HUES64 (cell line): ENCODE measurements around the gene ALKBH5.

ENCODE experiments used
- H3K27ac ChIP-seq: 2 replicates; pipeline ENCODE4 v1.7.0; 2013; ENCODE audit warnings: low read depth, low read length, inconsistent platforms
- H3K27me3 ChIP-seq: 2 replicates; pipeline ENCODE4 v1.6.1; 2013; ENCODE audit warnings: mild to moderate bottlenecking, low read length; ENCODE audit not compliant: insufficient read depth
- H3K36me3 ChIP-seq: 2 replicates; pipeline ENCODE4 v1.6.1; 2013; ENCODE audit warnings: mild to moderate bottlenecking, low read length; ENCODE audit not compliant: insufficient read depth
- H3K4me1 ChIP-seq: 2 replicates; pipeline ENCODE4 v1.6.1; 2013; ENCODE audit warnings: mild to moderate bottlenecking, low read length, moderate library complexity; ENCODE audit not compliant: insufficient read depth
- H3K4me3 ChIP-seq: 2 replicates; pipeline ENCODE4 v1.5.1; 2013; ENCODE audit warnings: mild to moderate bottlenecking, low read length, moderate library complexity
- H3K9ac ChIP-seq: 2 replicates; pipeline ENCODE4 v1.6.1; 2013; ENCODE audit warnings: mild to moderate bottlenecking, low read depth, low read length
- H3K9me3 ChIP-seq: 2 replicates; pipeline ENCODE4 v1.6.1; 2013; ENCODE audit warnings: low read depth, low read length; ENCODE audit not compliant: insufficient read depth
- WGBS: fragments of 150-250, 120-280 bp; methylation state at CpG from one replicate; pipeline ENCODE4 v1.1.7; 2013; ENCODE audit warnings: missing lambda C conversion rate; 5-methylcytosine and 5-hydroxymethylcytosine counted together

The ALKBH5 gene

DNA sequence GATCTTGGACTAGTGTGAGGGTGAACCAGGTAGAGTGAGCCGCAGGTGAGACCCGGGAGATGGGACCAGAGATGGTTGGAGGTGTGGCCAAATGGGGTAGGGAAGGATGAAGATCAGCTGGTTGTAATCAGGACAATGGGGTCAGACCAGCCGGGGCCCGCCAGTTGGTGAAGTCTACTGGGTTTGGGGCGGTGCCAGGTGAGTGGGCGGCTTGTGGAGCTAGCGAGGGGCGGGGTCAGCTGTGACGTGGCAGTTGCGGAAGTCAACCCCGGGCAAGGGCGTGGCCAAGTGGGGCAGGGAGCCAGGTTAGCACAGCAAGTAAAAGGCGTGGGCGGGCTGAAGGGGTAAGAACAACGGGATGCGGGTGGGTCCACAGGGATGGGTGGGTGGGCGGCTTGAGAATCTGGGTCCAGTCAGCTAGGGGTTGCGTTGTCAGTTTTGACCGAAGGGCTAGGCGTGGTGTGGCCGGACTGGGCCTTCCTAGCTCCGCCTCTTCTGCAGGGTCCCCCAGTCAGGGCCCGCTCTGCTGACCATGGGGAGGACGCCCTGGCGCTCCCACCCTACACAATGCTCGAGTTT lies 25.5 kb upstream of the ALKBH5 start:
- Histone ChIP-seq H3K27me3 (no peaks in the 10 kb centered on the region), H3K27ac (no peak overlapping the region), H3K9me3 (no peaks in the 10 kb centered on the region), H3K4me3 (peak overlapping the region; percentile 60), H3K4me1 (peaks cover 5% of the 10 kb centered on the region; the same call in 1 of the 2 replicates), H3K36me3 (no peaks in the 10 kb centered on the region), H3K9ac (no peak overlapping the region)
- WGBS = 38% methylated on average over 26 of the region's 26 CpGs

DNA sequence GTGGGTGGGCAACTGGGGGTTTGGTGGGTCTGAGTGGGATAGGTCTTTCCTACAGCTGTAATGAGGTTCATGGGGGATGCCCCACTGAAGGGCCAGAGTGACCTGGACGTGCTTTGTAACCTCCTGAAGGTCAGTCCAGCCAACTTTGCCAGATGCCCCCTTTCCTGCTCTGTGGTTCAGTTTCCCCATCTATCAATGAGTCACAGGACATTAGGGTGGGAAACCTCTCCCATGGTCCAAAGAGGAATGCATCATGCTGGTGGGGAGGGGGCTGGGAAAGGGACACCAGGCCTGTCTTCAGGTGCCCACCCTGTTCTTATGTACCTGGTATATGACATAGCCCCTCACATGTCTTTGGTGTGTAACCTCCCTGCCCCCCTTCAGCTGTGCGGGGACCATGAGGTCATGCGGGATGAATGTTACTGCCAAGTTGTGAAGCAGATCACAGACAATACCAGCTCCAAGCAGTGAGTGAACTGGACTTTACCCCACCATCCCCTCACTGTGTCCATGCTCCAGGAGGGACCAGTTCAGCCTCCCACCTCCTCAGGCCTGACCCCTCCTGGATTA lies 24.0 kb upstream of the ALKBH5 start:
- WGBS = 89% methylated on average over 3 of the region's 3 CpGs
- Histone ChIP-seq H3K4me3 (no peak overlapping the region), H3K4me1 (no peaks in the 10 kb centered on the region), H3K27me3 (no peaks in the 10 kb centered on the region), H3K9ac (no peak overlapping the region), H3K9me3 (no peaks in the 10 kb centered on the region), H3K27ac (no peak overlapping the region), H3K36me3 (no peaks in the 10 kb centered on the region)

DNA sequence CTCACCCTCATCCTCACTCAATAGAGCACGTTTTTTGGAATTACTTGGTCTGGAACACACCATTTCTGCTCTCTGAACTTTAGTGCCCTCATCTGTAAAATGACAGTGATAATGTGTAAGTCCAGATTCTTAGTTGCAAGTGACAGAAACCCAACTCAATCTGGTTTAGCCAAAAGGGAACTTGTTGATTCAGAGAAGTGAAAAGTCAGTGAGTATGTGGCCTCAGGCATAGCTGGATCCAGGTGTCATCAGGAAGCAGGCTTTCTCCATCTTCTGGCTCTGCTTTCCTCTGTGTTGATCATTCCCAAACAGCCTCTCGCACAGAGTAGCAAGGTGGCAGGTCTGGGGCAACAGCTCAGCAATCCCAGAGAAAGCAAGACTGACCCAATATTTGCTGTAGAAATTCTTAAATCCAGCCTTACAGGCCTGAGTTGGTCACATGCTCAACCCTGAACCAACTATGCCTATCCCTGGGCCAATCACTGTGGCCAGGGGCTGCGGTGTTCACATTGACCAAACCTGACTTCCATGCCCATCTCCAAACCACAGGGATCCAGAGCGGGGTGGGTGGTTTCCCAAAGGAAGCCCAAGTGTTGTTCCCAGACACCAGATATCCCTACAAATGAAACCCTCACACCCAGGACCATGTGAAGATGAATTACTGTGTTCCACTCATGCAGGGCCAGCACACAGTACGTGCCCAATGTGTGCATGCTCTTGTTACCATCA lies 23.3 kb upstream of the ALKBH5 start:
- H3K27ac ChIP-seq = no peak overlapping the region
- no peak overlapping the region for H3K4me3 ChIP-seq
- H3K4me1 ChIP-seq = no peaks in the 10 kb centered on the region
- WGBS = 81% methylated on average over 5 of the region's 5 CpGs
- no peaks in the 10 kb centered on the region for H3K27me3 ChIP-seq
- H3K36me3 ChIP-seq = no peaks in the 10 kb centered on the region
- H3K9me3 ChIP-seq = no peaks in the 10 kb centered on the region
- H3K9ac ChIP-seq = no peak overlapping the region

DNA sequence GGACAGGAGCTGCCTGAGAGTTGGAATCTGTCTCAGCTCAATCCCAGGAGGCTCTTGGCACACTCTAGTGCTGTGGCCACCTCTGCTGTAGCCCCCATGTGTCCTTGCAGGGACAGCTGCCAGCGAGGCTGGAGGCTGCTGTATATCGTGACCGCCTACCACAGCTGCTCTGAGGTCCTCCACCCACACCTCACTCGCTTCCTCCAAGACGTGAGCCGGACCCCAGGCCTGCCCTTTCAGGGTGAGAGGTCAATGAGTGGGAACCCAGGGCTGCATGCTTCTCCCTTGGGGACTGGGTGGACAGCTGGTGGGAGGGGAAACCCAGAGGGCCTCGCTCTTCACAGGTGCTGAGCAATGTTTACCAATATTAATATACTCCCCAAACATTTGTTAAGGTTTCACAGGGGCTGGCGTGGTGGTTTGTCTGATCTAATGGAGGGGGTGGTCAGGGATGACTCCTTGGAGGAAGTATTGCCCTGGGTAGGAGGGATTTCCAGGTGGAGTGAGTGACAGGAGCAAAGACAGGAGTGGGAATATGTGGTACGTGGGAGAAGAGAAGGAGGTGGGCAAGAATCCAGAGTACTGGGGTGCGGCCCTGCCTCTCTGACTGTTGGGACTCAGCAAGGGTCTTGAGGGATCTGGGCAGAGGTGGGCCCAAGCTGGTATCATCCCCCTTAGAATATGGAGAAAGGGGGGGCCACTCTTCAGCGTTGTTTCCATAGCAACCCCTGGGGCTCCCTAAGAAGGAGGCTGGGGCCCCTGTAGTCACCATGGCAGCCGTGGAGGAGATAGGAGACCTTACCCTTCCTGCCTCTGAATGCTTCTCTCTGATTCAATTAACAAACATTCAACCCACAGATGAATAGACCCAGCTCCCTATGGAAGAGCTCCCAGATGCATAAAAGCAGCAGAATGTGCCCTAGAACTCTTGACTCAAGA lies 22.2 kb upstream of the ALKBH5 start:
- 85% methylated on average over 11 of the region's 12 CpGs for WGBS
- Histone ChIP-seq H3K27me3 (no peaks in the 10 kb centered on the region), H3K27ac (no peak overlapping the region), H3K9ac (no peak overlapping the region), H3K4me3 (no peak overlapping the region), H3K9me3 (no peaks in the 10 kb centered on the region), H3K4me1 (no peaks in the 10 kb centered on the region), H3K36me3 (no peaks in the 10 kb centered on the region)

DNA sequence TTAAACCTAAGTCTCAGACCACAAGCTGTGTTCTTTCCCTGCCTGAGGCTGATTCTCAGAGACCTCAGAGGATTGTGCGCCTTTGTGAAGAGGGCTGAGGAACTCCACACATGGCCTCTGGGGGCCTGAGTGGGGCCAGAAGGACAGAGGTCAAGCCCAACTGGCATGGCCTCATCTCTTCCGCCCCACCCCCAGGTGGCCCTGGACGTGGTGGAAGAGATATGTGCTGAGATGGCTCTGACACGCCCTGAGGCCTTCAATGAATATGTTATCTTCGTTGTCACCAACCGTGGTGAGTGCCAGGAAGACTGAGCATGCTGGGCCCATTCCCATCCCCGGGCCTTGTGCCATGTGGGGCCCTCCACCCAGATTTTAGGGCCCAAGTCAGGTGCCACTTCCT lies 20.1 kb upstream of the ALKBH5 start:
- 82% methylated on average over 7 of the region's 7 CpGs for WGBS
- no peaks in the 10 kb centered on the region for H3K27me3 ChIP-seq
- H3K9me3 ChIP-seq = no peaks in the 10 kb centered on the region
- no peaks in the 10 kb centered on the region for H3K4me1 ChIP-seq
- no peak overlapping the region for H3K4me3 ChIP-seq
- no peak overlapping the region for H3K27ac ChIP-seq
- no peak overlapping the region for H3K9ac ChIP-seq
- no peaks in the 10 kb centered on the region for H3K36me3 ChIP-seq

DNA sequence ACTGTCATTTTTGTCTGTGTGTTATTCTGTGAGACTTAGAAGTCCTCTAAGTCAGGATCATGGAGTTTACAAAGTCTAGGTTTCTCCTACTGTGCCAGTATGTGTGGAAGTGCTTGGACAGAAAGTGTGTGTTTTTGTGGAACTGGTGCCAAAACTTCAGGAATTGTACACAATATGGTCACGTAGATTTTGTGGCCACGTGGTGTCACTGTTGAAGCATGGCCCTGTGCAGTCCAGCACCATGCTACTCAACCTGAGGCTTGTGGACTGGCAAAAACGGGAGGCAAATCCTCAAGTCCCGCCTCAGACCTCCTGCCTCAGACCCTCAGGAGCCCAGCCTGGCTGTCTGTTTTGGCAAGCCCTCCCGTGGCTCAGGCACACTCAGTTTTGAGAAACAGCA lies 16.7 kb upstream of the ALKBH5 start:
- Histone ChIP-seq H3K27ac (no peak overlapping the region), H3K4me1 (no peaks in the 10 kb centered on the region), H3K4me3 (no peak overlapping the region), H3K9ac (no peak overlapping the region), H3K36me3 (no peaks in the 10 kb centered on the region), H3K9me3 (no peaks in the 10 kb centered on the region), H3K27me3 (no peaks in the 10 kb centered on the region)
- WGBS = 80% methylated on average over 5 of the region's 5 CpGs

DNA sequence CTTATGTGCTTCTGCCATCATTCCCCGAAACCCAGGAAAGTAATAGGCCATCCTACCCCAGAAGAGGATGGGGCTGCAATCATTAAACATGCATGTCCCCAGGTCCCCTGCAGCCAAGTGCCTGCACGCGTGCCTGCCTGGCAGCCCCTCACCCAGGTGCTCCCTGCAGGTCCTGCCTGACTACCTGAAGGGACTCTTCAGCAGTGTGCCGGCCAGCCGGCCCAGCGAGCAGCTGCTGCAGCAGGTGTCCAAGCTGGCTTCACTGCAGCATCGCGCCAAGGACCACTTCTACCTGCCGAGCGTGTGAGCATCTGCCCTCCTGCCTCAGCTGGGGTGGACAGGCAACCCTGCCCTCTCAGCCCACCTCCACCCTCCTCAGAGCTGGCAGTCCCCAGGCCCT lies 16.2 kb upstream of the ALKBH5 start:
- H3K4me1 ChIP-seq = no peaks in the 10 kb centered on the region
- no peaks in the 10 kb centered on the region for H3K36me3 ChIP-seq
- H3K27ac ChIP-seq = no peak overlapping the region
- WGBS = 87% methylated on average over 10 of the region's 10 CpGs
- H3K9ac ChIP-seq = no peak overlapping the region
- no peak overlapping the region for H3K4me3 ChIP-seq
- no peaks in the 10 kb centered on the region for H3K9me3 ChIP-seq
- no peaks in the 10 kb centered on the region for H3K27me3 ChIP-seq

DNA sequence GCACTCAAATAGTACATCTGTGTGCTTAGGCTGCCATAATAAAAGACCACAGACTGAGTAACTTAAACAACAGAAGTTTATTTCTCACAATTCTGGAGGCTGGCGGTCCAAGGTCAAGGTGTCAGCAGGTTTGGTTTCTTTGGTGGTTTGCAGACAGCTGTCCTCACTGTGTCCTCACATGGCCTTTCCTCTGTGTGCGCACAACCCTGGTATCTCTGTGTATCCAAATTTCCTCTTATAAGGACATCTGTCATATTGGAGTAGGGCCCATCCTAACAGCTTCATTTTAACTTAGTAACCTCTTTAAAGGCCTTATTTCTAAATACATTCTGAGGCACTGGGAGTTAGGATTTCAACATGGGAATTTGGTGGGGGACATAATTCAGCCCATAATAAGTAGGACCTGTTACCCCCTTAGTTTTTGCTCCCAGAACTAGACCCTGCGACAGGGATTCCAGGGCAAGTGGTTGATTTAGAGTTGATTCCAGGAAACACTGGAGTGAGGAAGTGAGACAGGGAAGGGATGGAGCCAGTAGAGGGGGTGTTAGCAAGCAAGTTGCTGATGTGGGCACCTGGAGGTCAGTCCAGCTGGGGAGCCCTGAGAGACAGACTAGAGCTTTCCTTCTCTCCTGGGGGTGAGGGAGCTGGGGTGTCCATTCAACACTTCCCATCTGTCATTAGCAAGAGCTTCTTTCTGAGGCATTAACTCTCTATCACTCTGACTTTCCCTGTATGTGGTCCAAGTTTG lies 10.9 kb upstream of the ALKBH5 start:
- Histone ChIP-seq H3K27me3 (no peaks in the 10 kb centered on the region), H3K4me1 (no peaks in the 10 kb centered on the region), H3K9me3 (no peaks in the 10 kb centered on the region), H3K27ac (no peak overlapping the region), H3K9ac (no peak overlapping the region), H3K4me3 (no peak overlapping the region), H3K36me3 (no peaks in the 10 kb centered on the region)
- WGBS = 90% methylated on average over 3 of the region's 3 CpGs

DNA sequence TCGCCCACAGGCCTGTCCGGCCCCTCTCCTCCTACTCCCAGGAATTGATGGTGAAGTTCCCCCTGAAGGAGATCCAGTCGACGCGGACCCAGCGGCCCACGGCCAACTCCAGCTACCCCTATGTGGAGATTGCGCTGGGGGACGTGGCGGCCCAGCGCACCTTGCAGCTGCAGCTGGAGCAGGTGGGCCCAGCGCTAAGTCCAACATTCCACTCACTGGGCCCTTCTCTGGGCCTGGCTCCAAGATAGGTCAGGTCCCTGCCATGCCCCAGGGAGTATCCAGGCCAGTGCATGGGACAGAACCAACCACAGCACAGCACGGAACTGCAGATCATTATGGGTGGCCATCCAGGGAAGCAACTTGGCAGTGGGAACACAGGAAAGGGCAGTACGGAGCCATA lies 9.9 kb upstream of the ALKBH5 start:
- H3K36me3 ChIP-seq = no peaks in the 10 kb centered on the region
- WGBS = 92% methylated on average over 14 of the region's 14 CpGs
- H3K27me3 ChIP-seq = no peaks in the 10 kb centered on the region
- no peak overlapping the region for H3K27ac ChIP-seq
- no peaks in the 10 kb centered on the region for H3K4me1 ChIP-seq
- H3K4me3 ChIP-seq = no peak overlapping the region
- no peaks in the 10 kb centered on the region for H3K9me3 ChIP-seq
- no peak overlapping the region for H3K9ac ChIP-seq

DNA sequence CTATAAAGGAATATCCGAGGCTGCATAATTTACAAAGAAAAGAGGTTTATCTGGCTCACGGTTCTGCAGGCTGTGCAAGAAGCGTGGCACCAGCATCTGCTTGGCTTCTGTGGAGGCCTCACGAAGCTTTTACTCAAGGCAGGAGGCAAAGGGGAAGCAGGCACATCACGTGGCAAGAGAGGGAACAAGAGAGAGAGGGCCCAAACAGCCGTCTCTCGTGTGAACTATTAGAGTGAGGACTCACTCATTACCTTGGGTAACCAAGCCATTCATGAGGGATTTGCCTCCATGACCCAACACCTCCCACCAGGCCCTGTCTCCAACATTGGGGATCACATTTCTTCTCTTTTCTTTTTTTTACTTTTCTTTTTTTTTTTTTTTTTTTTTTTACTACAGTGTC lies 7.5 kb upstream of the ALKBH5 start:
- Histone ChIP-seq H3K9ac (no peak overlapping the region), H3K4me3 (no peak overlapping the region), H3K27ac (no peak overlapping the region), H3K27me3 (no peaks in the 10 kb centered on the region), H3K9me3 (no peaks in the 10 kb centered on the region), H3K36me3 (no peaks in the 10 kb centered on the region), H3K4me1 (no peaks in the 10 kb centered on the region)
- WGBS = 90% methylated on average over 7 of the region's 7 CpGs
